HCEC 1CT (cell line): Measurements from ENCODE around the gene CHRNB2.

Source experiments
- DNase-seq: peaks from one replicate; pipeline ENCODE4 v3.0.0-alpha.2; 2017

The CHRNB2 gene

DNA sequence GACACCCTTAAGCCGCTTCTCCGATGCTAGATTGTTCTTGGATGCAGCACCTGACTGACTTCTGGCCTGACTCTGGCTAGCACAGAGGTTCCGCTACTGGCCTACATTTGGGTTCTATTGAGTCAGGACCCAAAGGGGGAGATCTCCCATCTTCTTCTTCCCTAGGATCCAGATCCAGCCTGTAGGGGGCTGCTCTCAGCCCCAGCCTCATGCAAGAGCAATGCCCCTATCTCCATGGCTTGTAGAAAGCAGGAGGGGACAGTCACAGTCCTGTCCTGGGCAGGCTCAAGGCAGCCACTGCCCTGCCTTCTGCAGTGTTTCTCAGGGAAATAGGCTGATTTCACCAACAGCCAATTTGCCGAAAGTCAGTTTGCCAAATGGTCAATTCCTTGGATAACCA, 46.7 kb downstream of the CHRNB2 start:
- DNase-seq: no peak

DNA sequence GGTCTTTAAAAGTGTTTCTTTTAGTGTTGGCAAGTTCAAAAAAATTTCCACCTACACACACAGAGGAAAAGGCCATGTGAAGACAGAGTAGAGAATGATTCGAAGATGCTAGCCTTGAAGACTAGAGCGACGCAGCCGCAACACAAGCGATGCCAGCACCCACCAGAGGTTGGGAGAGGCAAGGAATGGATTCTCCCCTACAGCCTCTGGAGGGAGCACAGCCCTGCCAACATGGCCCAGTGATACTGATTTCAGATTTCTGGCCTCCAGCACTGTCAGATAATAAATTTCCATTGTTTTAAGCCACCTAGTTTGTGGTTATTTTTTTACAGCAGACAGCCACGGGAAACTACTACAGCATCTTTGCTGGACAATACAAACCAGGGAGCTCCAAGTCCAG, 47.3 kb downstream of the CHRNB2 start:
- DNase-seq: no peak

DNA sequence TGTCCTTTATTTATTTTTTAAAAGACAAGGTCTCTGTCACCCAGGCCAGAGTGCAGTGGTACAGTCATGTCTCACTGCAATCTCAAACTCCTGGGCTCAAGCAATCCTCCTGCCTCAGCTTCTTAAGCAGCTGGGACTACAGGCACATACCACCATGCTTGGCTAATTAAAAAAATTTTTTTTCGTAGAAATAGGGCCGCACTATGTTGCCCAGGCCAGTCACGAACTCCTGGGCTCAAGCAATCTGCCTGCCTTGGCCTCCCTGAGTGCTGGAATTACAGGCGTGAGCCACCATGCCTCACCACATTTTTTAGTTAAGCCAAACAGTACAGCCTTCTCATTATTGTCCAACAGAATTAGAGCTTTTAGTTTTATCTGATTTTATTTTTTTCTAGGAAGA, 47.8 kb downstream of the CHRNB2 start:
- no peak for DNase-seq

DNA sequence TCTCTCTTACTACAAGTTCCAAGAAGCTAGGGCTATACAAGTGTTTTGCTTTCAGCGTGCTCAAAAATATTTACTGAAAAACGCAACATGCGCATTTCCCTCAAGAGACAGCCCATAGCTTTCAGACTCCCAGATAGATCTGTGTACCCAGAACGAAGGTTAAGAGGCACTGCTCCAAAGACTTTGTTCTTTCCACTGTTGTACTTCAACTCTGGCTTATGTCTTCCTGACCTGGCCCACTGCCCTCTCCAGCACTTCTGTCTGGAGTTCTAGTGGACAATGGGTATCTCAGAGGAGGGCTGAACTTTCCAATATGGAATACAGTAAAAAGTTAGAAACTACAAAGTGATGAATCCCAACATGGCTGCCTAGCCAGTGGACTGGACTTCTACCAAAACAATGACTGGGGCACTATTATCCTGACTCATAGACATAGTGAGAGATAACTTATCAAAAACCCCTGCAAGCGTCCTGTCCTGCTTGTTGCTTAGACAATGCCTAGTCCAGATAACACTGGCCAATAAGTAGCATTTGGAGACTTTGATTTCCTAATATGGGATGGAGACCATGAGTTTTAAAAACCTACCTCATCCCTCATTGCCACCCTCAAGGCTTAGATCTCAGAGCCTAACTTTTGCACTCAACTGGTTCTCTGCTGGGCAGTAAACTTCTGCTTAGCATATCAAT, 49.2 kb downstream of the CHRNB2 start:
- no peak for DNase-seq

DNA sequence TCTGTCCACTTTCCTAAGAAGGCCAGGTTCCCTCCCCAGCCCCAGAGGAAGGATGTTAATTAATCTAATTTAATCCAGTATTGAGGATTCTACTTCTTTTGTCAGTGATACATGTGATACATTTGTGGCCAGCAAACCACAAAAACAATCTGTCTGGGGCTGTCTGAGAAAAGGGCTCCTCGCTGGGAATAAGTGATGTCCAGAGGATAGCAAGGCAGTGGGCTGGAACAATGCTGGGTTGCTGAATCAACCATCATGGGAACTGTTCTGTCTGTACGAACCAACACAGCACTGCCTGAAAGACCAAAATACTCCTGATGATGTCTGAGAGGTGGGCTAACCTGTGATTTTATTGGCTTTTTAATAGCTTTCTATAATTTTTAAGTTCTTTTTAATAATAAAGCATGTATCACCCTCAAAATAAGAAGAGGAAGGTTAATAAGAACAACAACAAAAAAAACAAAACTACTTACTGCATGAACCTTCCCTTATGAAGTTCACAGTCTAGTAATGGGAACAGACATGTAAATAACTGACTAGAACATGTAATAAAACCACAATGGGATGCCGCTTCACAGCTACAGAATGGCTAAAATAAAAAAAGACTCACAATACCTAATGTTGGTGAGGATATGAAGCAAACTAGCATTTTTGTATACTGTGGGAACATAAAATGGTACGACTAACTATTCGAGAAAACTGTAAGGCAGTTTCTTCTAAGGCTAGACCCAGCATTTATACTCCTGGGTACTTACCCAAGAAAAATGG, 51.8 kb downstream of the CHRNB2 start:
- DNase-seq: no peak

DNA sequence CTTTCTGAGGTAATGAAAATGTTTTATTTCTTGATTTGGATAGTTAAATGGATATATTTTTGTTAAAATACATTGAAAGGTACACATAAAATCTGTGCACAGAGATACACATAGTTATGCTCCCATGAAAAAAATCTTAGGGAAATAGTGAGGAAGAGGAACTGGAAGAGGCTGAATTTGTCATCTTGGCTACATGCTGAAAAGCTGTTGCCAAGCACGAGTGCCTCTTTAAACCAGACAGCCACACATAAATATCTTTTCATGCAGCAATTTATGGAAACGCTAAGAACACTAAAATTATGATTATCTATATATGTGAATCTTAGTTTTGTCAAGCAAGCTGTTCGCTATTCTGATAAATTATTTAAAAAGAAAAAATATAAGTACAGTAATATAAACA, 53.2 kb downstream of the CHRNB2 start:
- DNase-seq: no peak

DNA sequence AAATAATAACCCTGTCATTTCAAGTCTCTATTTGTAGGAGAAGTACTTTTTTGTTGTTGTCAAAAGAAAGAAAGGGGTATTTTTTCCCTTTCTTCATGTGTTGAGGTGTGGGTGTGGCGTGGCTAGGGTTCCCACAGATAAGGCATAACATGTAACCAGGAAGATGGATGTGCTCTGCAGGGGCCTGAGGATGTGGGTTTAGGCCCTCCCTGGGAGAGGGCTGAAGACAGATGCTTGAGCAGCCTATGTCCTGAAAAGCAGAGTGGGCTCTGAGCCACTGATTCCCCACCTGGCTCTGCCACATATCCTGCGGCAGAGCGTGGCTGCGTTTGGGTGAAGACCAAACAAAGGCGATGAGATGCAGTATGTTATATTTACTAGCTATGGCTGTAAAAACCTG, 54.3 kb downstream of the CHRNB2 start:
- DNase-seq: no peak

DNA sequence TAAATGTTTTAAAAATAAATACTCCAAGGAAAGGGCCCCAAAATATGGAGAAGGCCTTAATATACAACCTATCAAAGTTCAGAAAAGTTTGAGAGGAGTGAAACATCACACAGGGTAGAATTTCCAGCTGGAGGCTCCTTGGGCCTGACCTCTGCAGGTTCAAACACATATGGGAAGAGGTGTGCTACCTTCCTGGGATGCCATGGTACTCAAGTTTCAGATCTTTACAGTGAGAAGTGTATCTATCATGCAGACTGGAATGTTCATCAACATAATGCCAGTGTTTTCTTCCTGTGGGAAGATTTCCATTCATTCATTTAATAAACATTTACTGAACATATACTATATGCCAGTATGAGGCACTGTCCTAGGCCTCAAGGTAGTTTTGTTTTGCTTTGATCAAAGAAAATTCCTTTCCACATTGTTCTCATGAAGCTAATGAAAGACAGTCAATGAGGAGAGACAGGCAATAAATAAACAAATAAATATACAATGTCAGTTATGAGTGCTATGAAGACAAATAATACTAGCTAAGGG, 55.0 kb downstream of the CHRNB2 start:
- DNase-seq: no peak

DNA sequence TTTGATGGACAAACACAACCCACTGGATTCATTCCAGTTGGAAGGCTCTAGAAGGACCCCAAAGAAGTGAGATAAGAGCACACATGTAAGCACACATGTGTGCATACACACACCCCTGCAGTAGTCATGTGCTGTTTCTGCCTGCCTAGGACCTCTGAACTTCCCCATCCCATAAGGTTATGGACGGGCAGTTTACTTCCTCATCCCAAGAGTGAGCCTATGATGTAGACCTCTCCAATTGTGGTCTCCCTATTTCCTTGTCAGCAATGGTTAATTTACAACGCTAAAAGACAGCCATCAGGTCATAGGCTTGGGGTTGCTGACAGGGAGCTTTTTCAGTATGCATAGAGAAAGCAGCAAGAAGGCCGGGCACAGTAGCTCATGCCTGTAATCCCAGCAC, 55.8 kb downstream of the CHRNB2 start:
- no peak for DNase-seq

DNA sequence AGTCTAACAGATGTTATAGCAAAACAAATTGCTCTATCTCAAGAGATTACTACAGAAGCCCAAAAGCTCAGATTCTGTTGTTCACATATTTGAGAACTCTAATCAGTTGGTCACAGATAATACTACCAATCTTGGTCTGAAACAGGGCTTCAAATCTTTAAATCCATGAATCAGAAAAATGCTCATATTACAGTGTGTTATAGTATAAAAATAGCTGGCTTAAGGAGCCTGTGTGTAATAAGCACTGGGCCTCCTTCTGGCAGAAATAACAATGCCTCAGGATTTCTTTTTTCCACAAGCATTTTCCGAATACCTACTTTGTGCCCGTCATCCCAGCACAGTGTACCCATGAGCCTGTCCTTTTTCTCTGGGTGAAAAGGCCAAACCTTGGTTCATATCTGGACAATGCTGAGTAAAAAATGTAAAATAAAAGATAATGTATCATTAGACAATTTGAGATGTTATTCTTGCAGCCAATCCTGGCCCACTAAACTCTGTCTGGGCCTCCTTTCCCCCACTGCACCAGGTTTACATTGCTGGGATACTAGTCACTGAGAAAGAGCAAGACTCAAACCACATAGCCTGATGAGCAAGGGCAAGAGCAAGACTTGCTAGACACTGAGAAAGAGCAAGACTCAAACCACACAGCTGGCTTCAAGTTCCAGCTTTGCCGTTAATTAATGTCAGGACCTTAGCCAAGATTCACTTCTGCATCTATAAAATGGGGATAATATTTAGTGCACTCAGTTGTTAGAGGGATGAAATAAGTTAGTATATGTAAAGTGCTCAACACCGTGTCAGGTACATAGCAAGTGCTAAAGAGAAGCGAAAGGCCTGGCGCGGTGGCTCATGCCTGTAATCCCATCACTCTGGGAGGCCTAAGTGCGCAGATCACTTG, 57.4 kb downstream of the CHRNB2 start:
- DNase-seq: peak; percentile 84

DNA sequence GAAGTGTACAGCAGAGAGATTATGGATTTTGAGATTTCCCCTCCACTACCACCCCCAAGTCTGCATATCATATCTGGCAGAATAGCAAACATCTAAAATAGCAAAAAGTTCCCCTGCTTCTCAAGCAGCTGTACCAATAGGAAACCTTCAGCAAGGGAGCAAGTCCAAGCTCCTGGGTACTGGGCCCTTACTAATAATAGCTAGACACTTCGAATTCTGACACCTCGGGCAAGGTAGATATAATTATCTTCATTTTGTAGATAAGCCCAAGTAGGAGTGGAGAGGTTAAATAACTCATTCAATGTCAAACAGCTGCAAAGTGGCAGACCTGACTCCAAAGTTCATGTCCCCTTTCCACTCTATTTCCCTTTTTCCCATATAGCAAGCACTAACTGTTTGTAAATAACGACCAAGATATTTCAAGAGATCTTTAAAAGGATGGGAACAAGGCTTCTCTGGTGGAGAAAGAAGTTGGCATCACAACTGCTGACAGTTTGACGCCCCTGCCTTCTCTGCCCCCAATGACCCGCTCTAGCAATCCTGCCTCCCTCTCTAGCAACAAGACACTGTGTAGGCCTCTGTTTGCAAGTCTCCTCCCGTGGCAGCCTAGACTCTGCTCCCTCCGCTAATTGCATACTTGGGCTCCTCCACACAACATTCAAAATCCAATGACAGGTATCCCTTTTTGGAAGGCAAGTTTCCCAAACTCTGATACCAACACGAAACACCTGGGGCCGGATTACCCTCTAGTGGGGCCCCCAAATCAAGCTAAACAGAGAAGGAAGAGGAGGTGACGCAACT, 59.1 kb downstream of the CHRNB2 start:
- no peak for DNase-seq

DNA sequence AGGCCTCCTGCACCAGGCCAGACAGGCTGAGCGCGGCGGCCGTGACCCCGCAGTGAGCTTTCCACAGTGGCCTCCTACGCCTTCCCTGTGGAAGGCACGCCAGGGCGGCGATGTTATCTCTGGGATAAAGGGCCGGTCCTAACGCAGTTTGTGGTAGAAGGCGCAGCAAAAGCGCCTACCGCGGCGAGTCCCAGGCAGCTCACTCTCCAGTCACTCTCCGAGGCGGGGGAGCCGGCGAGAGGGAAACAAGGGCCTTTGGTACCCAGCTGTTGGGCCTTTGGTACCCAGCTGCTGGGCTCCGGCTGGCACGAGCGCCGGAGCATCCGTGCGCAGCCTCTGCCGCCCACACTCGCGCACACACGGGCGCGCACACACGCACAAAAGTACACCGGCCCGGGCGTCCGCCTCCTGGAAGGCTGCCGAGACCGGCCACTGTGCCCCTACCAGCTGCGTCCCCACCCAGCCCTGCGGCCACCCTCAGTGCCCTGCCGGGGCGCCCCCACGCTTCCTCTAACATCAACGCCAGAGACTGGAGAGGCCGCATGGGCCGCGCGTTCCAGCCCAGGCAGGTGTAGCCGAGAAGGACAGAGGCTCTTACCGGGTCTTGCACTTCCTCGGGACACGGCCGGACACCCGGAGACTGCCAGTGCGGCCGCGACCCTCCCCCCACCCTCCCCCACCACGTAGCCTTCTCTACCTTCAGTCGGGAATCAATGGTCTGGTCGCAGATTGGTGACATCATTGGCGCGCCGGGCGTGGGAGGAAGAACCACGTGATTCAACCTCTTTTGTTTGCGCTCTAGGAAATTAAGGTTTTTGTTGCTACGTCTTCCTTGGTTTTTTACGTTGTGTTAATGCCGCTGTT, 59.9 kb downstream of the CHRNB2 start:
- peak; percentile 84 for DNase-seq

DNA sequence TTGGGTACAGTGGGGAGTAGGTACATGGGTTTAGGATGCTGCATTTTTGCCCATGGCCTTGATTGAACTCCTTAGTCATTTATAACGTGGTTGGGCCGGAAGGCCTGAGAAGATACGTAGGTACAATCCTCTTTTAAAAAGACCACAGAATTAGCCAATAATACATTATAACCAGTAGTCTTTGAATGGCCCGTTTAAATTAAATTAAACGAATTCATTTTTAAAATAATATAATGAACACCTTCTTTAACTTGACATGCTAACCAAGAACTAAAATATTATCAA, 60.5 kb downstream of the CHRNB2 start:
- no peak for DNase-seq

DNA sequence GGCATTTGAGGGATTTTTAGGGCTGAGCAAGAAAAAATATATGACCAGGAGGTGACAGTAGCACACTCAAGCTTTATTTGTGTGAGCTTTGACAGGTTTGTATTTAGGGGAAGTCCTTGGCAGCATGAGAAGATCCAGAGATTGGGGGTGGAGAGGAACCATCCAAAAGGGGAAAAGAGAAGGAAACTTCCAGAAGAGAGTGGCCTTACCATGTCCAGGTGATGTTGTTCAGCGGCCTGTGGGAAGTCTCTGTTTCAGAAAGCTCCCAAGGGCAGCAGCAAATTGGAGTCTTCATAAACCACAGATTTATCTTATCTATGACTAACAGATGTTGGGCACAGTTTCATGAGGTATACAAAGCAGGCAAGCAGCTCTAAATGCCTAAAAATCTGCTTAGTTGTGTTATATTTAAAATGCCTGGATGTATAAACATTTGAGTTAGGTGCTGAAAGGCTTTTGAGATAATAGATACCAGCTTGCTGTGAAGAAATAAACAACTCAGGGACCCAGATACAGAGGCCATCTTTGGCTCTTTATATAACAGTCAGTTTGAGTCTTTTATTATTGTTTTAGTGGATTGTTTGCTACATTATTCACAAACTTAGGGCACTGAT, 61.6 kb downstream of the CHRNB2 start:
- no peak for DNase-seq
